ENCODE measurements around the gene DPCD.

- TF ChIP-seq FOS (IDR thresholded peaks at IDR 0.05; ENCODE audit: borderline replicate concordance, insufficient read depth, low read length) (no peak), GATA2 (IDR thresholded peaks at IDR 0.05; ENCODE audit: insufficient read depth, insufficient read length, low read depth, low read length) (no peak), POLR2AphosphoS5 (IDR thresholded peaks at IDR 0.05; ENCODE audit: insufficient read depth, low read depth, low read length) (no peak), POLR2A (IDR thresholded peaks at IDR 0.05; ENCODE audit: low read depth, low read length) (peak; percentile 22), EZH2 (IDR thresholded peaks at IDR 0.05; ENCODE audit: borderline replicate concordance, low read depth, low read length, severe bottlenecking) (no peak)
- TF ChIP-seq, protein P1, sequence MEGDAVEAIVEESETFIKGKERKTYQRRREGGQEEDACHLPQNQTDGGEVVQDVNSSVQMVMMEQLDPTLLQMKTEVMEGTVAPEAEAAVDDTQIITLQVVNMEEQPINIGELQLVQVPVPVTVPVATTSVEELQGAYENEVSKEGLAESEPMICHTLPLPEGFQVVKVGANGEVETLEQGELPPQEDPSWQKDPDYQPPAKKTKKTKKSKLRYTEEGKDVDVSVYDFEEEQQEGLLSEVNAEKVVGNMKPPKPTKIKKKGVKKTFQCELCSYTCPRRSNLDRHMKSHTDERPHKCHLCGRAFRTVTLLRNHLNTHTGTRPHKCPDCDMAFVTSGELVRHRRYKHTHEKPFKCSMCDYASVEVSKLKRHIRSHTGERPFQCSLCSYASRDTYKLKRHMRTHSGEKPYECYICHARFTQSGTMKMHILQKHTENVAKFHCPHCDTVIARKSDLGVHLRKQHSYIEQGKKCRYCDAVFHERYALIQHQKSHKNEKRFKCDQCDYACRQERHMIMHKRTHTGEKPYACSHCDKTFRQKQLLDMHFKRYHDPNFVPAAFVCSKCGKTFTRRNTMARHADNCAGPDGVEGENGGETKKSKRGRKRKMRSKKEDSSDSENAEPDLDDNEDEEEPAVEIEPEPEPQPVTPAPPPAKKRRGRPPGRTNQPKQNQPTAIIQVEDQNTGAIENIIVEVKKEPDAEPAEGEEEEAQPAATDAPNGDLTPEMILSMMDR (IDR thresholded peaks at IDR 0.05; ENCODE audit: extremely low read depth in 1 of 2, insufficient read depth in 1 of 2, low read depth in 1 of 2, low read length in 2 of 2) = no peak
Observed at GRCh38 chr10:101577121-101577871, 10.8 kb upstream of the DPCD start.

Data from endothelial cell of umbilical vein (primary cell).